PC-9 (cell line): ENCODE data around the gene EPS8L2. TPM values are rescaled to one million over a fixed set of nuclear protein-coding genes. Genes with fewer than 3 reads are reported as not detected.

Experiments
- BruUV-seq: library from RNA; stranded (reverse); fragments of 400-500 nt; replicated peaks from 2 replicates; lab custom pipeline; 2021; lab: Mats Ljungman, UMichigan
- CTCF ChIA-PET: fragments of 300-600 bp; sonication (Branson Sonifier 250); formaldehyde crosslinking; loops from one replicate; lab custom pipeline; 2022; ENCODE audit warnings: antibody characterized with exemption; lab: Charles Lee
- POLR2A ChIA-PET: fragments of 300-600 bp; sonication (Branson Sonifier 250); formaldehyde crosslinking; loops from one replicate; lab custom pipeline; 2022; ENCODE audit warnings: antibody characterized with exemption; ENCODE audit not compliant: unreplicated experiment; lab: Charles Lee
- DNase-seq, 2 experiments: peaks; one replicate each; pipeline versions ENCODE4 v3.0.0 to v3.0.0-alpha.2; 2015 to 2022; ENCODE audit warnings: mixed read lengths in 1 of 2
- H2AFZ ChIP-seq: fragments of 200-600 bp; sonication (generic); 2 replicates; pipeline ENCODE4 v1.8.1; 2017; ENCODE audit warnings: antibody characterized with exemption
- H3F3A ChIP-seq: fragments of 200-600 bp; sonication (generic); 2 replicates; pipeline ENCODE4 v1.8.1; 2017; ENCODE audit warnings: antibody characterized with exemption, mild to moderate bottlenecking, low read depth; ENCODE audit not compliant: insufficient read depth
- H3K27ac ChIP-seq: fragments of 200-600 bp; sonication (generic); 2 replicates; pipeline ENCODE4 v1.6.1; 2016; ENCODE audit warnings: mixed run types
- H3K27me3 ChIP-seq: fragments of 200-600 bp; sonication (generic); 2 replicates; pipeline ENCODE4 v1.6.1; 2016; ENCODE audit warnings: low read depth, mixed run types; ENCODE audit not compliant: insufficient read depth
- H3K36me3 ChIP-seq: fragments of 200-600 bp; sonication (generic); 2 replicates; pipeline ENCODE4 v1.6.1; 2016; ENCODE audit warnings: low read depth, mixed run types
- H3K4me1 ChIP-seq: fragments of 200-600 bp; sonication (generic); replicated peaks from 2 replicates; pipeline ENCODE4 v1.6.1; 2016; ENCODE audit warnings: mixed run types; ENCODE audit not compliant: insufficient read depth
- H3K4me2 ChIP-seq: fragments of 200-600 bp; sonication (generic); 2 replicates; pipeline ENCODE4 v1.6.1; 2017; ENCODE audit warnings: mixed run types
- H3K4me3 ChIP-seq: fragments of 200-600 bp; sonication (generic); 2 replicates; pipeline ENCODE4 v1.6.1; 2016; ENCODE audit warnings: mixed run types
- H3K79me2 ChIP-seq: fragments of 200-600 bp; sonication (generic); 2 replicates; pipeline ENCODE4 v1.6.1; 2017; ENCODE audit warnings: low read depth, mixed run types
- H3K9me2 ChIP-seq: fragments of 200-600 bp; sonication (generic); 2 replicates; pipeline ENCODE4 v1.8.1; 2017; ENCODE audit warnings: mild to moderate bottlenecking; ENCODE audit not compliant: insufficient read depth
- H3K9me3 ChIP-seq: fragments of 200-600 bp; sonication (generic); 2 replicates; pipeline ENCODE4 v1.8.1; 2016; ENCODE audit warnings: low read depth; ENCODE audit not compliant: insufficient read depth
- H4K20me1 ChIP-seq: fragments of 200-600 bp; sonication (generic); 2 replicates; pipeline ENCODE4 v1.8.1; 2017; ENCODE audit not compliant: insufficient read depth
- CTCF ChIP-seq: fragments of 200-600 bp; sonication (generic); conservative IDR thresholded peaks from 2 replicates; pipeline ENCODE4 v1.6.1; 2017; ENCODE audit warnings: mixed run types, antibody characterized with exemption, mild to moderate bottlenecking, moderate library complexity
- EZH2 ChIP-seq: fragments of 200-600 bp; sonication (generic); IDR thresholded peaks from 2 replicates; pipeline ENCODE4 v1.8.0; 2017; ENCODE audit warnings: antibody characterized with exemption, low read depth
- intact Hi-C: fragments of 100-400 bp; cut with micrococcal nuclease; formaldehyde crosslinking; loops from one replicate; pipeline ENCODE4 v1.10.0; 2022; ENCODE audit not compliant: unreplicated experiment
- total RNA-seq: library from RNA; stranded (reverse); gene quantifications from 2 replicates; pipeline ENCODE4 v1.2.3, GENCODE V29; 2021

Gene EPS8L2
- total RNA-seq, 1 experiment from 2014 or later: 229 TPM

- H3F3A ChIP-seq: no peaks in the 10 kb centered on the region; the same call in 1 of the 2 replicates
- POLR2A ChIA-PET: interaction anchor here (0.5 to 0.6 kb wide), 3 partner anchors 33 to 51 kb away, joined by 3 to 7 read pairs (median 3); no protein-coding TSS in a partner anchor
- H3K27me3 ChIP-seq: no peaks in the 10 kb centered on the region
- intact Hi-C loops: loop anchor here (1.0 to 2.0 kb wide), 2 partner anchors 9 to 29 kb away; no protein-coding TSS in a partner anchor
- BruUV-seq: no TSS peak
- CTCF ChIA-PET: no interaction called here
- H3K79me2 ChIP-seq: peaks cover 34% of the 10 kb centered on the region
- peak overlapping the region; percentile 46 for H3K27ac ChIP-seq
- TF ChIP-seq CTCF: no peak
- TF ChIP-seq EZH2: no peak
- H3K9me2 ChIP-seq: no peaks in the 10 kb centered on the region
- no peaks in the 10 kb centered on the region for H3K36me3 ChIP-seq
- H4K20me1 ChIP-seq: no peaks in the 10 kb centered on the region; the same call in 1 of the 2 replicates
- H3K4me3 ChIP-seq: no peak overlapping the region
- H3K4me1 ChIP-seq: peaks cover 25% of the 10 kb centered on the region; the same call in 1 of the 2 replicates
- no peaks in the 10 kb centered on the region for H3K9me3 ChIP-seq
- peak in 1 of 2 experiments; percentile 31 for DNase-seq
- H3K4me2 ChIP-seq: peak overlapping the region; percentile 72
- H2AFZ ChIP-seq: no peak overlapping the region
Measured at GRCh38 chr11:697811-698311, 8.2 kb upstream of the EPS8L2 start.

- Histone ChIP-seq H3K36me3 (no peaks in the 10 kb centered on the region), H3K4me2 (no peak overlapping the region), H3K27me3 (no peaks in the 10 kb centered on the region), H3K9me3 (no peaks in the 10 kb centered on the region), H3K4me1 (peaks cover 18% of the 10 kb centered on the region; the same call in 1 of the 2 replicates), H3K79me2 (peaks cover 26% of the 10 kb centered on the region), H3F3A (no peaks in the 10 kb centered on the region; the same call in 1 of the 2 replicates), H4K20me1 (no peaks in the 10 kb centered on the region), H3K27ac (no peak overlapping the region), H3K9me2 (no peaks in the 10 kb centered on the region), H2AFZ (no peak overlapping the region), H3K4me3 (no peak overlapping the region)
- ChIA-PET POLR2A (interaction anchor here (0.6 kb wide), 2 partner anchors 47 to 83 kb away, joined by 3 to 4 read pairs; partner anchors contain the start of gene IRF7), CTCF (no interaction called here)
- TF ChIP-seq CTCF: no peak
- TF ChIP-seq EZH2: no peak
- intact Hi-C loops: loop anchor here (1.0 kb wide), 1 partner anchor 9 kb away; no protein-coding TSS in a partner anchor
- no TSS peak for BruUV-seq
- no peak for DNase-seq
Measured at GRCh38 chr11:698493-699115, 7.4 kb upstream of the EPS8L2 start.

GRCh38 chr11:699116-699508, 6.9 kb upstream of the EPS8L2 start:
- Histone ChIP-seq H3K9me2 (no peaks in the 10 kb centered on the region), H3K27me3 (no peaks in the 10 kb centered on the region), H3F3A (no peaks in the 10 kb centered on the region; the same call in 1 of the 2 replicates), H3K4me1 (peaks cover 13% of the 10 kb centered on the region; the same call in 1 of the 2 replicates), H3K36me3 (no peaks in the 10 kb centered on the region), H3K4me2 (no peak overlapping the region), H3K4me3 (no peak overlapping the region), H3K9me3 (no peaks in the 10 kb centered on the region), H3K27ac (no peak overlapping the region), H4K20me1 (no peaks in the 10 kb centered on the region), H2AFZ (no peak overlapping the region), H3K79me2 (peaks cover 21% of the 10 kb centered on the region)
- ChIA-PET CTCF (no interaction called here), POLR2A (interaction anchor here (0.6 kb wide), 1 partner anchor 83 kb away, joined by 4 read pairs; the partner anchor contains the start of gene IRF7)
- TF ChIP-seq CTCF: no peak
- no peak for TF ChIP-seq EZH2
- intact Hi-C loops: no loop called here
- DNase-seq: no peak
- no TSS peak for BruUV-seq
